WTC11 (cell line): Measurements from ENCODE around the gene DNASE1L3. TPM values are rescaled to one million over a fixed set of nuclear protein-coding genes. Genes with fewer than 3 reads are reported as not detected.

Experiments used
- ATAC-seq: fragments of 200-7000 bp; cut with Tn5 transposase; 2 replicates; pipeline ENCODE4 v1.10.0; 2021; ENCODE audit warnings: mild to moderate bottlenecking, moderate library complexity
- CTCF ChIA-PET: fragments of 300-600 bp; sonication (Branson Sonifier 250); formaldehyde crosslinking; loops from one replicate; lab custom pipeline; 2021; ENCODE audit warnings: antibody characterized with exemption; lab: Charles Lee
- POLR2A ChIA-PET: fragments of 350-600 bp; sonication (Branson Sonifier 250); formaldehyde crosslinking; loops from one replicate; lab custom pipeline; 2021; ENCODE audit warnings: antibody characterized with exemption; lab: Charles Lee
- DNase-seq: peaks from one replicate; pipeline ENCODE4 v3.0.0; 2021; ENCODE audit warnings: low spot score
- H3K27ac Mint-ChIP-seq: 2 replicates; pipeline ENCODE4 v1.8.0; 2021; ENCODE audit warnings: mixed read lengths
- H3K27me3 Mint-ChIP-seq: 2 replicates; pipeline ENCODE4 v1.8.0; 2021; ENCODE audit warnings: low read depth, mild to moderate bottlenecking, moderate library complexity, mixed read lengths
- H3K36me3 Mint-ChIP-seq: 2 replicates; pipeline ENCODE4 v1.8.0; 2021; ENCODE audit warnings: mixed read lengths
- H3K4me1 Mint-ChIP-seq: 2 replicates; pipeline ENCODE4 v1.8.0; 2022; ENCODE audit warnings: mixed read lengths
- H3K4me3 Mint-ChIP-seq: 2 replicates; pipeline ENCODE4 v1.8.0; 2021; ENCODE audit warnings: mild to moderate bottlenecking, moderate library complexity, mixed read lengths
- H3K9me3 Mint-ChIP-seq: 2 replicates; pipeline ENCODE4 v1.8.0; 2021; ENCODE audit warnings: mixed read lengths
- AR ChIP-seq: fragments of 250-450 bp; sonication (Bioruptor Pico); IDR thresholded peaks from 2 replicates; pipeline ENCODE4 v1.9.0; 2021; ENCODE audit warnings: mild to moderate bottlenecking
- ATF2 ChIP-seq: sonication (generic); formaldehyde crosslinking; IDR thresholded peaks from 2 replicates; pipeline ENCODE4 v1.8.1; 2022; ENCODE audit warnings: low read depth, missing genetic modification reagents, borderline replicate concordance
- CREB1 ChIP-seq: sonication (generic); formaldehyde crosslinking; IDR thresholded peaks from 2 replicates; pipeline ENCODE4 v1.8.0; 2023; ENCODE audit warnings: mild to moderate bottlenecking, missing genetic modification reagents
- E2F1 ChIP-seq: sonication (generic); formaldehyde crosslinking; IDR thresholded peaks from 2 replicates; pipeline ENCODE4 v1.8.0; 2022; ENCODE audit warnings: mild to moderate bottlenecking, missing genetic modification reagents
- JAZF1 ChIP-seq: fragments of 250-450 bp; sonication (Bioruptor Pico); IDR thresholded peaks from 2 replicates; pipeline ENCODE4 v1.9.0; 2021; ENCODE audit warnings: moderate library complexity, mild to moderate bottlenecking, inconsistent platforms
- PRDM15 ChIP-seq: sonication (generic); formaldehyde crosslinking; IDR thresholded peaks from 2 replicates; pipeline ENCODE4 v1.8.0; 2022; ENCODE audit warnings: missing genetic modification reagents
- PREB ChIP-seq: sonication (generic); formaldehyde crosslinking; IDR thresholded peaks from 2 replicates; pipeline ENCODE4 v1.8.1; 2022; ENCODE audit warnings: mild to moderate bottlenecking, missing genetic modification reagents, moderate library complexity, borderline replicate concordance
- SMAD3 ChIP-seq: sonication (generic); formaldehyde crosslinking; IDR thresholded peaks from 2 replicates; pipeline ENCODE4 v1.8.0; 2022; ENCODE audit warnings: missing genetic modification reagents, mild to moderate bottlenecking, borderline replicate concordance
- SMAD4 ChIP-seq: sonication (generic); formaldehyde crosslinking; IDR thresholded peaks from 2 replicates; pipeline ENCODE4 v1.8.0; 2022; ENCODE audit warnings: mild to moderate bottlenecking, missing genetic modification reagents
- USF2 ChIP-seq: sonication (generic); formaldehyde crosslinking; IDR thresholded peaks from 2 replicates; pipeline ENCODE4 v1.8.1; 2023; ENCODE audit warnings: mild to moderate bottlenecking, missing genetic modification reagents, moderate library complexity
- ZBTB21 ChIP-seq: sonication (generic); formaldehyde crosslinking; IDR thresholded peaks from 2 replicates; pipeline ENCODE4 v1.8.1; 2023; ENCODE audit warnings: mild to moderate bottlenecking, missing genetic modification reagents, borderline replicate concordance
- ZNF396 ChIP-seq: fragments of 250-450 bp; sonication (Bioruptor Pico); IDR thresholded peaks from 2 replicates; pipeline ENCODE4 v1.8.0; 2021; ENCODE audit warnings: mild to moderate bottlenecking, moderate library complexity, borderline replicate concordance
- total RNA-seq: library from RNA; stranded (reverse); gene quantifications from 3 replicates; pipeline ENCODE4 v1.2.3, GENCODE V29; 2021

Gene DNASE1L3
- total RNA-seq, 1 experiment from 2014 or later: not detected

GRCh38 chr3:58184982-58185360, 25.8 kb downstream of the DNASE1L3 start (continued):
- TF ChIP-seq E2F1 (CRISPR knock-in tag) (no peak), SMAD4 (no peak), ZNF396 (CRISPR knock-in tag) (no peak), JAZF1 (CRISPR knock-in tag) (no peak)

GRCh38 chr3:58184309-58184981, 26.3 kb downstream of the DNASE1L3 start:
- DNase-seq (no peak), ATAC-seq (no peak)
- CTCF ChIA-PET: interaction anchor here (2.7 to 8.1 kb wide), 3 partner anchors 34 to 122 kb away, joined by 12 to 118 read pairs (median 16); partner anchors contain the start of genes HTD2 and RPP14
- Mint-ChIP-seq H3K4me3 (no peak overlapping the region), H3K4me1 (peaks cover 12% of the 10 kb centered on the region), H3K36me3 (no peaks in the 10 kb centered on the region), H3K9me3 (no peaks in the 10 kb centered on the region), H3K27me3 (peaks cover 8% of the 10 kb centered on the region; the same call in 1 of the 2 replicates), H3K27ac (no peak overlapping the region)
- POLR2A ChIA-PET: interaction anchor here (0.8 to 1.0 kb wide), 2 partner anchors 12 to 122 kb away, joined by 3 read pairs; partner anchors contain the start of genes HTD2 and RPP14
- no peak for TF ChIP-seq CREB1 (CRISPR knock-in tag)
- no peak for TF ChIP-seq AR (CRISPR knock-in tag)
- TF ChIP-seq USF2 (CRISPR knock-in tag): peak; percentile 45; the same call in 1 of the 2 replicates
- no peak for TF ChIP-seq SMAD3 (CRISPR knock-in tag)
- no peak for TF ChIP-seq PRDM15
- no peak for TF ChIP-seq PREB (CRISPR knock-in tag)
- no peak for TF ChIP-seq ATF2 (CRISPR knock-in tag)
- no peak for TF ChIP-seq ZBTB21 (CRISPR knock-in tag)
